GM12878 (cell line): ENCODE measurements around the gene SYTL2. TPM values are rescaled to one million over a fixed set of nuclear protein-coding genes. Genes with fewer than 3 reads are reported as not detected.

Experiments
- BACH1 ChIP-seq: fragments of 450-650 bp; IDR thresholded peaks from 2 replicates; pipeline ENCODE4 v1.6.1; 2017; ENCODE audit warnings: mild to moderate bottlenecking, borderline replicate concordance
- BHLHE40 ChIP-seq, 2 experiments: fragments of 450-650 bp in 1 of 2; IDR thresholded peaks; 2 replicates each; pipeline ENCODE4 v1.6.1; 2011 to 2017; ENCODE audit warnings: low read depth in 2 of 2, borderline replicate concordance in 1 of 2, improper control_type of control experiment in 1 of 2, low read length in 1 of 2, mild to moderate bottlenecking in 1 of 2
- CBX3 ChIP-seq: fragments of 200-600 bp; sonication (generic); IDR thresholded peaks from 2 replicates; pipeline ENCODE4 v1.6.1; 2016; ENCODE audit warnings: low read depth, borderline replicate concordance
- CHD1 ChIP-seq: IDR thresholded peaks from 2 replicates; pipeline ENCODE4 v1.6.1; 2012; ENCODE audit warnings: low read depth, low read length, improper control_type of control experiment
- E2F4 ChIP-seq: IDR thresholded peaks from 2 replicates; pipeline ENCODE4 v1.6.1; 2012; ENCODE audit warnings: low read depth, low read length, improper control_type of control experiment
- EZH2 ChIP-seq: IDR thresholded peaks from 2 replicates; pipeline ENCODE4 v1.6.1; 2012; ENCODE audit warnings: low read depth, mild to moderate bottlenecking, control low read depth, inconsistent platforms, low read length, borderline replicate concordance; ENCODE audit not compliant: control insufficient read depth
- HDAC2 ChIP-seq: fragments of 200-600 bp; sonication (generic); IDR thresholded peaks from 2 replicates; pipeline ENCODE4 v1.6.1; 2017
- HDGF ChIP-seq: fragments of 450-650 bp; IDR thresholded peaks from 2 replicates; pipeline ENCODE4 v1.6.1; 2016; ENCODE audit warnings: antibody characterized with exemption
- MXI1 ChIP-seq: fragments of 150-350 bp; IDR thresholded peaks from 2 replicates; pipeline ENCODE4 v1.6.1; 2011; ENCODE audit warnings: low read depth, mild to moderate bottlenecking, inconsistent platforms, low read length, improper control_type of control experiment
- NR2C2 ChIP-seq: IDR thresholded peaks from 2 replicates; pipeline ENCODE4 v1.6.1; 2011; ENCODE audit warnings: borderline replicate concordance, low read depth; ENCODE audit not compliant: control insufficient read depth, insufficient read length
- PAX8 ChIP-seq: fragments of 450-650 bp; IDR thresholded peaks from 2 replicates; pipeline ENCODE4 v1.6.1; 2017; ENCODE audit warnings: mild to moderate bottlenecking, moderate library complexity
- RB1 ChIP-seq: fragments of 450-650 bp; formaldehyde crosslinking; IDR thresholded peaks from 2 replicates; pipeline ENCODE4 v1.6.1; 2017; ENCODE audit warnings: mild to moderate bottlenecking, borderline replicate concordance
- SMARCA5 ChIP-seq: fragments of 450-650 bp; IDR thresholded peaks from 2 replicates; pipeline ENCODE4 v1.6.1; 2017; ENCODE audit warnings: mild to moderate bottlenecking
- TBL1XR1 ChIP-seq: IDR thresholded peaks from 2 replicates; pipeline ENCODE4 v1.6.1; 2012; ENCODE audit warnings: low read depth, low read length, improper control_type of control experiment
- TCF3 ChIP-seq: IDR thresholded peaks from 2 replicates; pipeline ENCODE4 v1.6.1; 2012; ENCODE audit warnings: low read depth, mild to moderate bottlenecking, low read length, borderline replicate concordance; ENCODE audit not compliant: insufficient read depth
- USF1 ChIP-seq: IDR thresholded peaks from 2 replicates; pipeline ENCODE4 v1.6.1; 2011; ENCODE audit warnings: borderline replicate concordance, low read depth, mild to moderate bottlenecking, moderate library complexity, mixed read lengths, low read length; ENCODE audit not compliant: insufficient read depth; ENCODE audit errors: extremely low read length
- ZNF274 ChIP-seq: IDR thresholded peaks from one replicate; pipeline ENCODE4 v1.8.0; 2011; ENCODE audit not compliant: insufficient read length, insufficient read depth
- ZNF687 ChIP-seq: fragments of 450-650 bp; IDR thresholded peaks from 2 replicates; pipeline ENCODE4 v1.6.1; 2017; ENCODE audit warnings: mild to moderate bottlenecking, moderate library complexity
- polyA plus RNA-seq, 11 experiments: library from polyadenylated mRNA; depleted of rRNA in 4 of 11; unstranded in 6 of 11; stranded (reverse) in 5 of 11; fragments of >200 nt; fragmentation: Nextera tagmentation in 4 of 11; fragmentation: Illumina TruSeq in 1 of 11; extraction: Ambion mirVana in 4 of 11; extraction: Trizol in 1 of 11; gene quantifications; 1 replicate in 1 of 11; 2 replicates in 10 of 11; pipeline versions ENCODE4 v1.2.1 to v1.2.3, GENCODE V29; 2011 to 2016; ENCODE audit warnings: inconsistent platforms in 2 of 11, missing spikeins in 2 of 11, low read depth in 1 of 11
- total RNA-seq, 4 experiments: library from RNA; depleted of rRNA in 3 of 4; stranded (reverse); fragments of >200 nt in 3 of 4; fragmentation: Illumina TruSeq in 1 of 4; extraction: Trizol in 1 of 4; gene quantifications; 2 replicates each; pipeline versions ENCODE4 v1.2.1 to v1.2.3, GENCODE V29; 2013 to 2021

The SYTL2 gene
- total and polyA plus RNA-seq, 10 of the 15 experiments (the other 5 are each of a cell fraction or from before 2014, with no cell fraction given) = 0.02 to 1.4 (median 0.31) TPM; not detected in 2

- peak; percentile 72 for TF ChIP-seq RB1
- 0 out of 2 replicates have a peak, but pooled peaks have one; percentile 26 for TF ChIP-seq E2F4
- TF ChIP-seq CBX3 = no peak
- no peak for TF ChIP-seq PAX8
- peak; percentile 83; the same call in 1 of the 2 replicates for TF ChIP-seq SMARCA5
- no peak for TF ChIP-seq ZNF274
- TF ChIP-seq MXI1 = peak; percentile 21; the same call in 1 of the 2 replicates
- no peak for TF ChIP-seq CHD1
- TF ChIP-seq EZH2 = no peak
- peak; percentile 9; the same call in 1 of the 2 replicates for TF ChIP-seq HDGF
- no peak for TF ChIP-seq NR2C2
- TF ChIP-seq TCF3 = no peak
- 0 out of 2 replicates have a peak, but pooled peaks have one; percentile 32 for TF ChIP-seq BACH1
- no peak for TF ChIP-seq HDAC2
- TF ChIP-seq ZNF687 = no peak
- TF ChIP-seq BHLHE40 (IDR thresholded peaks at IDR 0.05; ENCODE audit: borderline replicate concordance in 1 of 2, low read depth in 2 of 2, low read length in 1 of 2) = 0 out of 4 replicates have a peak, but pooled peaks have one; percentile 8 to 14
- TF ChIP-seq TBL1XR1 = 0 out of 2 replicates have a peak, but pooled peaks have one; percentile 31
- no peak for TF ChIP-seq USF1
Observed at GRCh38 chr11:85663753-85664614, 147.0 kb downstream of the SYTL2 start (continued).
